GM06990 (cell line): ENCODE results near the gene SLC25A38.

Experiments
- DNase-seq: peaks from one replicate; pipeline ENCODE4 v3.0.0-alpha.2; 2011; ENCODE audit not compliant: insufficient read length; ENCODE audit errors: extremely low read depth
- H3K27me3 ChIP-seq: replicated peaks from 2 replicates; pipeline ENCODE4 v1.6.0; 2011; ENCODE audit warnings: low read length; ENCODE audit not compliant: control insufficient read depth, insufficient read depth
- H3K36me3 ChIP-seq: 2 replicates; pipeline ENCODE4 v1.5.1; 2011; ENCODE audit warnings: low read length; ENCODE audit not compliant: control insufficient read depth, insufficient read depth
- H3K4me3 ChIP-seq: replicated peaks from 2 replicates; pipeline ENCODE4 v1.5.1; 2011; ENCODE audit warnings: low read depth, mild to moderate bottlenecking, control low read depth, low read length
- TF ChIP-seq, protein P1 (sequence below): IDR thresholded peaks from 2 replicates; pipeline ENCODE4 v1.5.1; 2011; ENCODE audit warnings: low read length, control low read depth, mild to moderate bottlenecking, inconsistent platforms; ENCODE audit not compliant: insufficient read depth, poor library complexity, severe bottlenecking

The SLC25A38 gene

DNA sequence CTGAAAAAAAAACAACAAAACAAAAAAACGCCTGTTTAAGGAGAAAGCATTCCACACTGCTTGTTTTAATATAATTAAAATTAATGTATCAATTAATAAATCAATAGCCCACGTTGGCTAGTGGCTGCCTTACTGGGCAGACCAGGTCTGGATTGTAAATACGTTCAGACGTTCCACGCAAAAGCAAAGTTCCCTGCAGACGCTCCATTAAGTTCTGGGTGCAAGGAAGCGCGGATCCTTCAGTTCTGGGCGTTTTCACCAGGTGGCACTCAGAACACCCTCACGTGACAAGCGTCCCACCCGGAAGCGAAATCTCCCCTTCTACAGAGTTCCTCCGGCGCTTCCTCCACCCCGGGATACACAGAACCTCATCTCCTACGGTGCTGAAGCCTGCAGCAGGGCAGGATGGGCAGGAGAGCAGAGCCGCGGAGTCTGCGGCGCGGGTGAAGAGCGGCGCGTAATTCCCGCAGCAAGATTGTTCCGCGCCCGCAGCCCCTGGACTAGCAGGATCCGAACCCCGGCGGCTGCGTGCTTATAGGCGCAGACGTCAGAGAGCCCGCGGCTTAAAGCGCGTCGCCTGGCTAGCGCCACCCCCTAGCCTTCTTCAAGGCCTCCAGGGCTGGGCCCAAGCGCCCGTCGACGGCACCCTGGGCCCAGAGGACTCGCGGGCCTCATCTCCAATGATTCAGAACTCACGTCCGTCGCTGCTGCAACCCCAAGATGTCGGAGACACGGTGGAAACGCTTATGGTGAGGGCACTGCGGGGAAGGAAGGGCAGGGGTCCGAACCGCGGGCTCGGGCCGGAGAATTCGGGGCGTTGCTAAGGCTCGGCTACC, at the start of gene SLC25A38:
TSS of gene SLC25A38 (plus strand) at position 326 of the 836 bp plus-strand sequence. CDS start at position 681, 355 bp downstream.
- Histone ChIP-seq H3K27me3 (no peaks in the 10 kb centered on the region), H3K4me3 (peak within 1 kb of the TSS; percentile 93), H3K36me3 (no peaks in the 10 kb centered on the region)
- DNase-seq = peak; percentile 93
- TF ChIP-seq, protein P1, sequence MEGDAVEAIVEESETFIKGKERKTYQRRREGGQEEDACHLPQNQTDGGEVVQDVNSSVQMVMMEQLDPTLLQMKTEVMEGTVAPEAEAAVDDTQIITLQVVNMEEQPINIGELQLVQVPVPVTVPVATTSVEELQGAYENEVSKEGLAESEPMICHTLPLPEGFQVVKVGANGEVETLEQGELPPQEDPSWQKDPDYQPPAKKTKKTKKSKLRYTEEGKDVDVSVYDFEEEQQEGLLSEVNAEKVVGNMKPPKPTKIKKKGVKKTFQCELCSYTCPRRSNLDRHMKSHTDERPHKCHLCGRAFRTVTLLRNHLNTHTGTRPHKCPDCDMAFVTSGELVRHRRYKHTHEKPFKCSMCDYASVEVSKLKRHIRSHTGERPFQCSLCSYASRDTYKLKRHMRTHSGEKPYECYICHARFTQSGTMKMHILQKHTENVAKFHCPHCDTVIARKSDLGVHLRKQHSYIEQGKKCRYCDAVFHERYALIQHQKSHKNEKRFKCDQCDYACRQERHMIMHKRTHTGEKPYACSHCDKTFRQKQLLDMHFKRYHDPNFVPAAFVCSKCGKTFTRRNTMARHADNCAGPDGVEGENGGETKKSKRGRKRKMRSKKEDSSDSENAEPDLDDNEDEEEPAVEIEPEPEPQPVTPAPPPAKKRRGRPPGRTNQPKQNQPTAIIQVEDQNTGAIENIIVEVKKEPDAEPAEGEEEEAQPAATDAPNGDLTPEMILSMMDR = peak; percentile 43

DNA sequence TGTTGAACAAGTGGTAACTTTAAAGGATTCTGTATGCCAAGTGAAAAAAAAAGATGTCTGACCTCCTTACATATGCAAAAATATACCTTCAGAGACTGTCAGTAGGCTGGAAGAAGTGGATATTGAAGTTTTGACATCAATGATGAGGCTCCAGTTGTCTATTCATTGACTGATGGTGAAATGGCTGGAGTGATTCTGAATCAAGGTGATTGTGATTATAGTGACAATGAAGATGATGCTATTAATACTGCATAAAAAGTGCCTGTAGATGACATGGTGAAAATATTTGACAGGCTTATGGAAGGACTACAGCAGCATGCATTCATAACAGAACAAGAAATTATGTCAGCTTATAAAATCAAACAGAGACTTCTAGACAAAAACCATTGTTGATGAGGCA, 49.6 kb upstream of the SLC25A38 start:
- Histone ChIP-seq H3K4me3 (no peak overlapping the region), H3K36me3 (no peaks in the 10 kb centered on the region), H3K27me3 (no peaks in the 10 kb centered on the region)
- TF ChIP-seq, protein P1 = no peak
- DNase-seq = no peak

GRCh38 chr3:39334205-39334604, 49.0 kb upstream of the SLC25A38 start:
- TF ChIP-seq, protein P1 = no peak
- Histone ChIP-seq H3K36me3 (no peaks in the 10 kb centered on the region), H3K4me3 (no peak overlapping the region), H3K27me3 (no peaks in the 10 kb centered on the region)
- DNase-seq = no peak

DNA sequence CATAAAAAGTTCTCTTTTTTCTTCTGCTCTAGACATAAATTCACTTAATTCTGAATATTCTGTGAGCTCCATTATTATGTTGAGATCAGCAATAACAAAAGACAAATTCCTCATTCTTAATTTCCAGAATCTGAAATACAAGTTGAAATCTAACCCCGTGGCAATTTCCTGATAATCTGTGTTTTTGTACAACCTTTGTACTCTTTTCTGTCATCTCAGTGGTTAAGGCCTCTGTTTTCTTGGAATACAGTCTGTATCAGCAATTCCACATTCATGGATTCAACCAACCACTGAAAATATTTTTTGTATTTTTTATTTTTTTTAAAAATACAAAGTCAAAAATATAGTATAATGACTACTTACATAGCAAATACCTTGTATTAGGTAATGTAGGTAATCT, 45.0 kb upstream of the SLC25A38 start:
- Histone ChIP-seq H3K36me3 (no peaks in the 10 kb centered on the region), H3K4me3 (no peak overlapping the region), H3K27me3 (no peaks in the 10 kb centered on the region)
- no peak for DNase-seq
- TF ChIP-seq, protein P1 = no peak

DNA sequence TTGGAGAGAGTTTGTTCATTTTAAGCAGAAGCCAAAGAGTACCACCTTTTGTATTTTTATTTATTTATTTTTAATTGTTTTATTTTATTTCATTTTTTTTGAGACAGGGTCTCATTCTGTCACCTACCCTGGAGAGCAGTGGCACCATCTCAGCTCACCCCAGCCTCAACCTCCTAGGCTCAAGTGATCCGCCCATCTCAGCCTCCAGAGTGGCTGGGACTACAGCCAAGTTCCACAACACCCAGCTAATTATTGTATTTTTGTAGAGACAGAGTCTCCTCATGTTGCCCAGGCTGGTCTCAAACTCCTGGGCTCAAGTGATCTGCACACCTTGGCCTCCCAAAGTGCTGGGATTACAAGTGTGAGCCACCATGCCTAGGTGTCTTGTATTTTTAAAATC, 44.1 kb upstream of the SLC25A38 start:
- H3K4me3 ChIP-seq = no peak overlapping the region
- TF ChIP-seq, protein P1 = no peak
- no peaks in the 10 kb centered on the region for H3K27me3 ChIP-seq
- DNase-seq = no peak
- H3K36me3 ChIP-seq = no peaks in the 10 kb centered on the region
